Activated naive CD4-positive, alpha-beta T cell treated with anti-CD3 and anti-CD28 coated beads, Interleukin-2, amount 50 U/mL, for 72 hours (primary cell): ENCODE measurements around the gene AFAP1L1. TPM values are rescaled to one million over a fixed set of nuclear protein-coding genes. Genes with fewer than 3 reads are reported as not detected.

Experiments
- ATAC-seq, 2 donors: fragments of 150-1000 bp; cut with Tn5 transposase; 2 replicates each; pipeline ENCODE4 v1.10.0; 2021; ENCODE audit warnings: mild to moderate bottlenecking in 2 of 2, moderate library complexity in 2 of 2
- DNase-seq, 2 donors: peaks; one replicate each; pipeline ENCODE4 v3.0.0; 2021 to 2022; ENCODE audit warnings: low spot score in 2 of 2
- H3K27ac Mint-ChIP-seq, 2 donors: one replicate each; pipeline ENCODE4 v1.8.0; 2022; ENCODE audit warnings: mild to moderate bottlenecking in 2 of 2, mixed read lengths in 2 of 2
- H3K36me3 Mint-ChIP-seq, 2 donors: one replicate each; pipeline ENCODE4 v1.8.0; 2022; ENCODE audit warnings: mixed read lengths in 2 of 2
- H3K9me3 Mint-ChIP-seq, 2 donors: one replicate each; pipeline ENCODE4 v1.8.0; 2022; ENCODE audit warnings: mixed read lengths in 2 of 2
- total RNA-seq, 2 donors: library from RNA; stranded (reverse); gene quantifications; one replicate each; pipeline ENCODE4 v1.2.3, GENCODE V29; 2022

AFAP1L1 gene
- total RNA-seq, 2 donors from 2014 or later: 0.07 to 0.99 TPM

DNA sequence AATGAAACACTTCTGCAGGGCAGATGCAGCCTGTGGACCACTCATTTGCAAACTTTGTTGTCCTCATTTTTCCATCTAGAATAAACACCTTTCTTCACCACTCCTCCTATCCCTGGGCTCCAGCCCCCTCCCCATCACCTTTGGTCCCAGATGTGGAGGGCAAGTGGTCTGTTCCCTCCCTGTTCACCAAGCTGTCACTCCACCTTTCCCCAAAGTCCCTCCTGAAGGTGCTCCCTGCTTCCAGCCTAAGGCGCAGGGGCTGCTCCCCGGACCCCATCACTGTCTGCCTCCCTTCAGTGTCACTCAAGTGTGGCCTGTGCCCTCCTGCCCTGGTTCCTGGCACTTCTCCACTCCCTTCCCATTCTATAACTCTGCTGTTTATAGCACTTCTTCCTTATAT is 93.1 kb downstream of the AFAP1L1 start:
- Mint-ChIP-seq H3K36me3 (peaks cover 0 to 8% of the 10 kb centered on the region in 2 donors), H3K9me3 (no peaks in the 10 kb centered on the region), H3K27ac (peak overlapping the region; percentile 1 to 6)
- no peak for ATAC-seq
- DNase-seq: no peak

DNA sequence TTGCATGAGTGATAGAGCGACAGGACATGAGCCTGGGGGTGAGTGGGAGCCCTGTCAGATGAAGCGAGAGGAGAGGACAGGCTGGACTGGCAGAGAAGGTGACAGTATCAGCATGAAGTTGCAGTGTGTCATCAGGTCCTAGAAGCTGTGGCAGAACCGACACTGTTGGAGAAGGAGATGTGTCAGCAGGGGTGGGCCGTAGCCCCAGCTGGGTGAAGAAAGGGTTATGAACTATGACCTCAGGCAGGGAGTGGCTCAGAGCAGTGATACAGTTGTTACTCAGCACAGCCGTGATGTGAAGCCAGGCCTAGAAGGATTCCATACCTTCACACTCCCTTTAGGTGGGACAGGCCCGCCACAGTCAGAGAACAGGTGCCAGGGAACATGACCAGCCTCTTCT is 93.8 kb downstream of the AFAP1L1 start:
- Mint-ChIP-seq H3K9me3 (no peaks in the 10 kb centered on the region), H3K36me3 (peaks cover 0 to 1% of the 10 kb centered on the region in 2 donors), H3K27ac (peak overlapping the region in 1 of 2 donors; percentile 6)
- ATAC-seq (peak in 1 of 2 donors; percentile 22), DNase-seq (no peak)

DNA sequence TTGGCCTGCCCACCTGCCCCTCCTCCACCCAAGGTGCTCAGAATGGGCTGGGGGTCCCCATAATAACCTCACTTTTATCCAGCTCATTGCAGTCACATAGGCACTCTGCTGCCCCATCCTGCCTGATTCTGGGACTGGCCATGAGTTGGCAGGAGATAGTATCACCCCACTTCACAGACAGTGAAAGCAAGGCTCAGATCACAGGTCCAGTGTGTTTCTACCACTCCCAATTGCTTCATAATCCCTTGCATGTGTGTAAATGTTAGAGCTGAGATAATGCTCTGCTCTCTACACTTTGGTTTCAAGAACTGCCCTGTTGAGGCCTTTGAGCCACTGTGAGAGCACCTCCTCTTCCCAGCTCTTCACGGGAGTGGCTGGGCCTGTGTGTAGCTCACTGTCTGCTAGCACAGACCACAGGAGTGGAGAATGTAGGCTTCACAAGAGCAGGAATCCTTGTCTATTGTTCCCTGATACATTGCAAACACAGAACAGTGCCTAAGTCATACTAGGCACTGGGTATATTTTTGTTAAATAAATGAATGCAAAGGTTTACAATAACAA is 94.6 kb downstream of the AFAP1L1 start:
- peak overlapping the region in 1 of 2 donors; percentile 61 for H3K27ac Mint-ChIP-seq
- ATAC-seq (no peak), DNase-seq (no peak)
- H3K9me3 Mint-ChIP-seq: no peaks in the 10 kb centered on the region
- H3K36me3 Mint-ChIP-seq: no peaks in the 10 kb centered on the region

DNA sequence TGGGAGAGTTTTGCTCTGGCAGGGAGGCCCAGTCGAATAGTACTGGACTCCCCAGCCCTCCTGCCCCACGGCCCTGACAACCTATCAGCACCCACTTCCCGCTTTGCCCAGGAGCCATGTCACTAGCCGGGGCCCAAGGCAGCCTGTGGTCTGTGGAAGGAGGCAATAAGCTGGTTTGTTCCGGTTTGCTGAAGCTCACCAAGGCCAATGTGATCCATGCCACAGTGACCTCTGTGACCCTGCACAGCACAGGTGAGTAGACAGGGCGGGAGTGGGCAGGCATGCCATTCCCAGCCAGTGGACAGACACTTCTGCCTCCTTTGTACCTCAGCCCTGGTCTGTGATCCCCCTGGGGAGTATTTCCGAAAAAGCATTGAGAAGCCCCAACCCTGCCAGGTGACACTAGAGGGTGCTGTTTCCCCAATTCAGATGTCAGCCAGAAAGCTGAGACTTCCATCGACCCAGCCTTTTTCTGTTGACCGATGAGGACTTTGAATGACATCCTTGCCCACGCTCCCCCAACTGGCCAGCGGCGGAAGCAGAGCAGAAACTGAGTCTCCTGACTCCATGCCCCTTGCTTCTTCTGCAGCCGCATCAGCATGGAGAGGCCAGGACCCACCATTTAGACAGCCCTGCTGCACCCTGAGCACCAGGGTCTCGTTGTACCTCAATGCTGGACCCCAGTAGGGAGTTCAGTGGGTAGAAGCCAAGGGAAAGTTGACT is 95.8 kb downstream of the AFAP1L1 start:
- H3K9me3 Mint-ChIP-seq: no peaks in the 10 kb centered on the region
- ATAC-seq (peak; percentile 53 to 70), DNase-seq (peak in 1 of 2 donors; percentile 59)
- H3K27ac Mint-ChIP-seq: peak overlapping the region; percentile 31 to 61
- H3K36me3 Mint-ChIP-seq: no peaks in the 10 kb centered on the region

DNA sequence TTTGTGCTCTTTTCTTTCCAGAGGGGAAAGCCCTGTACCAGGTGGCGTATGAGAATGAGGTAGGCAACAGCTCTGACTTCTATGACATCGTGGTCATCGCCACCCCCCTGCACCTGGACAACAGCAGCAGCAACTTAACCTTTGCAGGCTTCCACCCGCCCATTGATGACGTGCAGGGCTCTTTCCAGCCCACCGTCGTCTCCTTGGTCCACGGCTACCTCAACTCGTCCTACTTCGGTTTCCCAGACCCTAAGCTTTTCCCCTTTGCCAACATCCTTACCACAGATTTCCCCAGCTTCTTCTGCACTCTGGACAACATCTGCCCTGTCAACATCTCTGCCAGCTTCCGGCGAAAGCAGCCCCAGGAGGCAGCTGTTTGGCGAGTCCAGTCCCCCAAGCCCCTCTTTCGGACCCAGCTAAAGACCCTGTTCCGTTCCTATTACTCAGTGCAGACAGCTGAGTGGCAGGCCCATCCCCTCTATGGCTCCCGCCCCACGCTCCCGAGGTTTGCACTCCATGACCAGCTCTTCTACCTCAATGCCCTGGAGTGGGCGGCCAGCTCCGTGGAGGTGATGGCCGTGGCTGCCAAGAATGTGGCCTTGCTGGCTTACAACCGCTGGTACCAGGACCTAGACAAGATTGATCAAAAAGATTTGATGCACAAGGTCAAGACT is 96.5 kb downstream of the AFAP1L1 start:
- no peaks in the 10 kb centered on the region for H3K36me3 Mint-ChIP-seq
- no peaks in the 10 kb centered on the region for H3K9me3 Mint-ChIP-seq
- DNase-seq (no peak), ATAC-seq (no peak)
- H3K27ac Mint-ChIP-seq: no peak overlapping the region

- no peaks in the 10 kb centered on the region for H3K36me3 Mint-ChIP-seq
- no peak overlapping the region for H3K27ac Mint-ChIP-seq
- ATAC-seq (no peak), DNase-seq (no peak)
- no peaks in the 10 kb centered on the region for H3K9me3 Mint-ChIP-seq
Measured at GRCh38 chr5:149370878-149371277, 99.2 kb downstream of the AFAP1L1 start.

DNA sequence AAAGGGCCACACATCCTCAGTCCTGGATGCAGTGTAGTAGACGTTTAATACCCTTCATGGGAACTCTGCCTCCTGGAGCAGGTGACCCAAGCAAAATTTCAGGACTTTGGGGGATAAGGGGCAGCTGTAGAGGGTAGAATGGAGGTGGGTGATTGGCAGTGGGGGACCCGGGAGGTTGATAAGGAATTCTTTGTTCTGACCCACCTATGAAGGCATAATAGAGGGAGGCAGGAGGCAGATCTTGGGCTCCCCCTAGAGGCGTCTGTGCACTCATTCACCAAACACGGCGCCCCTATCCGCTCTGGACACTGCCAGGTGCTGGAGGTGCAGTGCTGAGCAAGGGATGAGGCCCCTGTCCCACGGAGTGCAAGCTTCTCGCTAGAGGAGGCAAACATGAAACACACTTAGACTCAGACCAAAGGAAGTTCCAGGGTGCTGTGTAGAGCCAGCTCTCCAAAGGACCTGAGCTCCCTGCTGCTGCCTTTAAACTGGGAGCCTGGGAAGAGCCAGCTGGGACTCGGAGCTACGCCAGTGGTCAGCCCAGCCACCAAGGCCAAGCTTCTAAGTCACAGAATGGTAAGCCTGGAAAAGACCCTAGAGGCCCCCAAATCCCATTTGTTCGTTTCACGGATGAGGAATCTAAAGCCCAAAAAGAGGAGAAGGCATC is 99.8 kb downstream of the AFAP1L1 start:
- Mint-ChIP-seq H3K27ac (no peak overlapping the region), H3K36me3 (no peaks in the 10 kb centered on the region), H3K9me3 (no peaks in the 10 kb centered on the region)
- peak; percentile 89 to 92 for ATAC-seq
- peak in 1 of 2 donors; percentile 74 for DNase-seq

- H3K27ac Mint-ChIP-seq: no peak overlapping the region
- DNase-seq (no peak), ATAC-seq (no peak)
- no peaks in the 10 kb centered on the region for H3K9me3 Mint-ChIP-seq
- H3K36me3 Mint-ChIP-seq: no peaks in the 10 kb centered on the region
Measured at GRCh38 chr5:149372076-149372795, 100.6 kb downstream of the AFAP1L1 start.

- ATAC-seq: no peak
- no peak overlapping the region for H3K27ac Mint-ChIP-seq
- DNase-seq: no peak
Measured at GRCh38 chr5:149372932-149373331, 101.3 kb downstream of the AFAP1L1 start.

GRCh38 chr5:149374303-149374702 is 102.6 kb downstream of the AFAP1L1 start:
- ATAC-seq (no peak), DNase-seq (no peak)
- H3K36me3 Mint-ChIP-seq: no peaks in the 10 kb centered on the region
- no peaks in the 10 kb centered on the region for H3K9me3 Mint-ChIP-seq
- no peak overlapping the region for H3K27ac Mint-ChIP-seq

More at GRCh38 chr5:149372932-149373331, 101.3 kb downstream of the AFAP1L1 start:
- Mint-ChIP-seq H3K9me3 (no peaks in the 10 kb centered on the region), H3K36me3 (no peaks in the 10 kb centered on the region)

DNA sequence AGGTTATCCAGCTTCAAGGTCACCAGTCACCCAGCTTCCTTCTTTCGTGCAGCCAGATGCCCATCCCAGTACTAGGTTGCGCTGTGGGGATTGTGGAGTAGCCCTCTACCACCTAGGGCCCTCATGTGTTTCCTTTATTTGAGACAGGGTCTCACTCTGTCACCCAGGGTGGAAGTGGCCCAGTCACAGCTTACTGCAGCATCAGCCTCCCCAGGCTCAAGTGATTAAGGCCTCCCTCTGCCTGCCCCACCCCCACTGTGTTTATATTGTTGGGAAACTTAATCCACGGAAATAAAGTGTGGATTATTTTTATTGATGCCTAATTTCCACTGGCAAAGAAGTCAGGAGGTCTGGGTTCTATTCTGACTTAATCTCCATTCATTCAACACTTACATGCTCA is 103.1 kb downstream of the AFAP1L1 start:
- Mint-ChIP-seq H3K9me3 (no peaks in the 10 kb centered on the region), H3K27ac (no peak overlapping the region), H3K36me3 (no peaks in the 10 kb centered on the region)
- DNase-seq: no peak
- ATAC-seq: no peak

GRCh38 chr5:149375434-149375833 is 103.8 kb downstream of the AFAP1L1 start:
- DNase-seq: no peak
- Mint-ChIP-seq H3K27ac (no peak overlapping the region), H3K36me3 (no peaks in the 10 kb centered on the region), H3K9me3 (no peaks in the 10 kb centered on the region)
- ATAC-seq: no peak

GRCh38 chr5:149376104-149376503 is 104.4 kb downstream of the AFAP1L1 start:
- H3K9me3 Mint-ChIP-seq: no peaks in the 10 kb centered on the region
- ATAC-seq (no peak), DNase-seq (no peak)
- H3K36me3 Mint-ChIP-seq: no peaks in the 10 kb centered on the region
- no peak overlapping the region for H3K27ac Mint-ChIP-seq

GRCh38 chr5:149376711-149377447 is 105.2 kb downstream of the AFAP1L1 start:
- H3K36me3 Mint-ChIP-seq: no peaks in the 10 kb centered on the region
- H3K27ac Mint-ChIP-seq: no peak overlapping the region
- H3K9me3 Mint-ChIP-seq: no peaks in the 10 kb centered on the region
- ATAC-seq: no peak
- no peak for DNase-seq

DNA sequence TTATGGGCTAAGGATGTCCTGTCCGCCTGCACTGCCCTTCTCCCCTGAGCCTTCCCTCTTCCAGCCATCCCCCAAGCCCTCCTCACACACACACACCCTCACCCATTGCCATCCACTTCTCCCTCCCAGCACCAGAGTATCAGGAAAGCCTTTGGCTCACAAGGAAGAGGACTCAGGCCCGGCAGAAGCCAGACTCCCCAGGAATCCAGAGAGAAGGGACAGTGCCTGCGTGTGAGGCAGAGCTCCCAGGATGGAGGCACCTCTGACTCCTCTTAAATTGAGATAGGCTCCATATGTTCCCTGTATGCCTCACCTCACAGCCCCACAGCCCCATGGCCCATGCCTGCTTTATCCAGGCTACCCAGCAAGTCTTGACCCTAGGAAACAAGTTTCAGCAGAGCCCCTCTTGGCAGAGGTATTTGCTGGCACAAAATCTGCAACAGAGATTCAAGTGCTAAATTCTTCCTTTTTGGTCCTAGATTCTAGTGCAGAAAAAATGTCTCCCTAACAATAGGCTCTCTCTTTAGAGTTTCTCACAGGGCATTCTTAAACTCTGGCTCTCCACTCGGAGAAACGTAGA is 106.7 kb downstream of the AFAP1L1 start:
- DNase-seq (no peak), ATAC-seq (no peak)
- no peaks in the 10 kb centered on the region for H3K9me3 Mint-ChIP-seq
- no peak overlapping the region for H3K27ac Mint-ChIP-seq
- no peaks in the 10 kb centered on the region for H3K36me3 Mint-ChIP-seq
